Sigmoid colon (tissue), 7 donors: ENCODE measurements around the gene YDJC. TPM values are rescaled to one million over a fixed set of nuclear protein-coding genes. Genes with fewer than 3 reads are reported as not detected.

Source experiments
- DNase-seq: peaks from one replicate; pipeline ENCODE4 v3.0.0-alpha.2; 2019
- H3K27ac ChIP-seq, 4 donors: fragments of 200-600 bp; sonication (generic); one replicate each; pipeline ENCODE4 v1.5.1; 2016 to 2019; ENCODE audit warnings: mild to moderate bottlenecking in 1 of 4
- H3K27me3 ChIP-seq, 3 donors: fragments of 200-600 bp; sonication (generic); one replicate each; pipeline ENCODE4 v1.5.1; 2019; ENCODE audit warnings: mild to moderate bottlenecking in 1 of 3
- H3K36me3 ChIP-seq, 4 donors: fragments of 200-600 bp; sonication (generic); one replicate each; pipeline ENCODE4 v1.5.1; 2016 to 2019
- H3K4me1 ChIP-seq, 4 donors: fragments of 200-600 bp; sonication (generic); one replicate each; pipeline ENCODE4 v1.5.1; 2017 to 2019
- H3K4me3 ChIP-seq, 4 donors: fragments of 200-600 bp; sonication (generic); one replicate each; pipeline ENCODE4 v1.5.1; 2017 to 2019; ENCODE audit warnings: mild to moderate bottlenecking in 2 of 4, moderate library complexity in 1 of 4
- H3K9me3 ChIP-seq, 4 donors: fragments of 200-600 bp in 3 of 4; sonication (generic) in 3 of 4; one replicate each; pipeline versions ENCODE4 v1.5.1 to v1.6.1; 2013 to 2019
- EP300 ChIP-seq, 4 donors: sonication (generic); formaldehyde crosslinking; IDR thresholded peaks; one replicate each; pipeline ENCODE4 v1.6.1; 2017; ENCODE audit warnings: antibody characterized with exemption in 4 of 4
- POLR2A ChIP-seq, 2 donors: fragments of 450-650 bp; IDR thresholded peaks; one replicate each; pipeline ENCODE4 v1.6.1; 2016; ENCODE audit warnings: antibody characterized with exemption in 2 of 2, mild to moderate bottlenecking in 2 of 2, moderate library complexity in 2 of 2
- POLR2AphosphoS5 ChIP-seq, 4 donors: sonication (generic); formaldehyde crosslinking; IDR thresholded peaks; one replicate each; pipeline ENCODE4 v1.6.1; 2017; ENCODE audit warnings: antibody characterized with exemption in 4 of 4
- WGBS, 2 donors: extraction: QIAGEN DNeasy Blood & Tissue Kit; methylation state at CpG; one replicate each; pipeline ENCODE4 v1.1.7; 2013; 5-methylcytosine and 5-hydroxymethylcytosine counted together
- intact Hi-C: fragments of 100-400 bp; cut with DNase I; formaldehyde crosslinking; loops from one replicate; pipeline ENCODE4 v1.15.1; 2023
- polyA plus RNA-seq, 3 donors: library from polyadenylated mRNA; stranded (reverse); fragments of 200-250 nt; gene quantifications; one replicate each; pipeline ENCODE4 v1.2.3, GENCODE V29; 2013
- total RNA-seq, 4 donors: library from RNA; depleted of rRNA; stranded (reverse); fragments of >200 nt; gene quantifications; one replicate each; pipeline ENCODE4 v1.1.0, GENCODE V29; 2016
- TF ChIP-seq, protein P1 (sequence below), 4 experiments: fragments of 450-650 bp in 3 of 4; fragments of 200-600 bp in 1 of 4; IDR thresholded peaks; one replicate each; pipeline ENCODE4 v1.5.1; 2016 to 2019; ENCODE audit warnings: antibody characterized with exemption in 4 of 4, mild to moderate bottlenecking in 3 of 4, moderate library complexity in 2 of 4
- donor health status: healthy with polysubstance abuse.
- donor health status: Bipolar disorder and iron deficiency.
- donor health status: healthy.

Gene YDJC
- total and polyA plus RNA-seq, 7 donors = 8.3 to 36.5 (median 16.3) TPM

DNA sequence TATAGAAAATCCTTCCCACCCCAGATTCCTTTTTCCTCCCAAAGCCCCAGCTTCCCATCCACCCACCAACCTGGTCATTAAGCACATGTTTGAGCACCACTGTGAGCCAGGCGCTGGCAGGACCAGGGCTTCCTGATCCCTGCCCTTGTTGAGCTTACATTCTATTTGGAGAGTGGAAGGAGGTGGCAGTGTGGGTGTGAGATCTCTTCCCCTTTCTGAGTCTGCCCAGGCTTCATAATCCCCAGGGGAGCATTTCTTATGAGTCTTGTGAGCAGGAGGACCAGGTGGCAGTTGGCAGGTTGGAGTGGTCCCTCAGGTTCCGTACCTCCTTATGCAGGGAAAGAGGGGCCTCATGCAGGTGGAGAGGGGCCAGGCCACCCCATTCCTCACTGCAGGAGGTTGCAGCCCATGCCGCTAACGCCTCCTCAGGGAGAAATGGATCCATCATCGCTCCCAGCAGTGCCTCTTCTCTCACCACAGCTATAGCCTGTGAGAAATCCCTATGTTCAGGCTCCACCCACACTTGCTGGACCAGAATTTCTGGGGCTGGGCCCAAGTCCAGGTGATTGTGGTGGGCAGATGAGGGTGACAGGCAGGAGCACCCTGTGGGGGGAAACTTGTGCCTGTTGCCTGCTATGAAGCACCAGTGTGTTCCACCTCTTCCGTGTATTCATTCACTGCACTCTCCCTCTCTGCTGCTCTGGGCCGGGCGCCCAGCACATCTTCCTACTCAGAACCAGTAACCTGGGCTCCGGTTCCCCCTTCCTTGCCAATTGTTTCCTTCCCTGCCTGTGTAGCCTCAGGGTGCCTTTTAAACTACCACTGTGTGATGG is 38.8 kb downstream of the YDJC start:
- H3K9me3 ChIP-seq = no peaks in the 10 kb centered on the region
- H3K4me3 ChIP-seq = no peak overlapping the region
- H3K36me3 ChIP-seq = peaks cover 5 to 37% (median 18%) of the 10 kb centered on the region in 4 donors
- 88 to 89% methylated on average over 9 of the region's 9 CpGs for WGBS, 2 donors
- no peaks in the 10 kb centered on the region for H3K27me3 ChIP-seq
- H3K4me1 ChIP-seq = peaks cover 0 to 65% (median 44%) of the 10 kb centered on the region in 4 donors
- DNase-seq = no peak
- TF ChIP-seq POLR2AphosphoS5 (IDR thresholded peaks at IDR 0.05) (no peak), EP300 (IDR thresholded peaks at IDR 0.05) (no peak), POLR2A (IDR thresholded peaks at IDR 0.05) (no peak)
- TF ChIP-seq, protein P1, sequence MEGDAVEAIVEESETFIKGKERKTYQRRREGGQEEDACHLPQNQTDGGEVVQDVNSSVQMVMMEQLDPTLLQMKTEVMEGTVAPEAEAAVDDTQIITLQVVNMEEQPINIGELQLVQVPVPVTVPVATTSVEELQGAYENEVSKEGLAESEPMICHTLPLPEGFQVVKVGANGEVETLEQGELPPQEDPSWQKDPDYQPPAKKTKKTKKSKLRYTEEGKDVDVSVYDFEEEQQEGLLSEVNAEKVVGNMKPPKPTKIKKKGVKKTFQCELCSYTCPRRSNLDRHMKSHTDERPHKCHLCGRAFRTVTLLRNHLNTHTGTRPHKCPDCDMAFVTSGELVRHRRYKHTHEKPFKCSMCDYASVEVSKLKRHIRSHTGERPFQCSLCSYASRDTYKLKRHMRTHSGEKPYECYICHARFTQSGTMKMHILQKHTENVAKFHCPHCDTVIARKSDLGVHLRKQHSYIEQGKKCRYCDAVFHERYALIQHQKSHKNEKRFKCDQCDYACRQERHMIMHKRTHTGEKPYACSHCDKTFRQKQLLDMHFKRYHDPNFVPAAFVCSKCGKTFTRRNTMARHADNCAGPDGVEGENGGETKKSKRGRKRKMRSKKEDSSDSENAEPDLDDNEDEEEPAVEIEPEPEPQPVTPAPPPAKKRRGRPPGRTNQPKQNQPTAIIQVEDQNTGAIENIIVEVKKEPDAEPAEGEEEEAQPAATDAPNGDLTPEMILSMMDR (IDR thresholded peaks at IDR 0.05) = no peak
- no peak overlapping the region for H3K27ac ChIP-seq
- intact Hi-C loops = no loop called here

DNA sequence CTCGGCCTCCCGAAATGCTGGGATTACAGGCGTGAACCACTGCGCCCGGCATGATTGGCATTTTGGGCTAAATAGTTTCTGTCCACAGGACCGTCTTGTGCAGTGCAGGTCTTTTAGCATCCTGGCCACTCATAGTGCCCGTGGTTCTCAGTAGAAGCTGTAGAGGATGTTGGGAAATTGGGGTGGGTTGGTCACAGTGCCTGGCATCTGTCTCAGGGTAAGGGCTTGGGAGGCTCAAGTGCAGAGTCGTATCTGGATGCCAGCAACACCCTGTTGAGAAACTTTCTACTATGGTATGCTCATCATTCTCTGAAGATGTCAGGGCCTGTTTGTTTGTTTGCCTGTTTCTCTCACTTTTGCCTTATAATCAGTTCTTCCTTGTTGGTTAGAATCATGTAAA is 40.4 kb downstream of the YDJC start:
- H3K4me3 ChIP-seq = no peak overlapping the region
- WGBS, 2 donors = 92 to 94% methylated on average over 8 of the region's 8 CpGs
- no peaks in the 10 kb centered on the region for H3K9me3 ChIP-seq
- TF ChIP-seq, protein P1 (IDR thresholded peaks at IDR 0.05) = no peak
- TF ChIP-seq EP300 (IDR thresholded peaks at IDR 0.05) = no peak
- TF ChIP-seq POLR2A (IDR thresholded peaks at IDR 0.05) = no peak
- no peak for TF ChIP-seq POLR2AphosphoS5 (IDR thresholded peaks at IDR 0.05)
- peaks cover 5 to 20% (median 17%) of the 10 kb centered on the region in 4 donors for H3K36me3 ChIP-seq
- intact Hi-C loops = no loop called here
- DNase-seq = no peak
- no peak overlapping the region for H3K27ac ChIP-seq
- H3K27me3 ChIP-seq = no peaks in the 10 kb centered on the region
- peaks cover 0 to 57% (median 43%) of the 10 kb centered on the region in 4 donors for H3K4me1 ChIP-seq

DNA sequence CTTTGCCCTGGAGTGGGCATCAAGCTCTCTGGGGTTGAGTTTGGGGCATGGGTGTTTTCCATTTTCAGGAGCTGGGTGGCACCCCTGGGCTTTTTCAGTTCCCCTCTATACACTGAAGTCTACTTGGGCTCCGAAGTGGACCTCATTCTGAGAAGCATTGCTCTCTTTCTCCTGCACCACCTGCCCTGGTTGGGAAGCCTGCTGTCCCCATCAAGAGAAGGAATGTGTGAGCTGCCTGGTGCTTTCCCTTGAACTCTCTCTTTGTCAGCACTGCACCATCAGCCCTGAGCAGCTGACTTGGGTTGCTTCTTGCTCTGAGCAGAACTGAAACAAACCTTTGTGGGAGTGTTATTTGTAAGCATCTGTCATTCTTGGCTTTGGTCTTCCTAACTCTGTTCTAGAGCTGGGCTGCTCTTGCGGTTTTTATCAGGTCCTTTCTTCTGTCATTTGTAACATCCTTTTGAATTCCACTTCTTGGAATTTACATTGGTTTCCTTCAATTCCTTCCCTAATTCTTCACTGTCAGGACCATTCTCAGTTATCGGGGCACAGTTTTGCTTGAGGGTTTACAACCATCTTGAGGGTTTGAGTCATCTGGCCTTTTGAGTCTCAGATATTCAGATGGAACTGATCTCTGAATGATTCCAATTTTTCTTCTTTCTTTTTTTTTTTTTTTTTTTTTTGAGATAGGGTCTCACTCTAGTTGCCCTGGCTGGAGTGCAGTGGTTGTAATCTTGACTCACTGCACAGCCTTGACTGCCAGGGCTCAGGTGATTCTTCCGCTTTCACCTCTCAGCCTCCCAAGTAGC is 41.8 kb downstream of the YDJC start:
- TF ChIP-seq EP300 (IDR thresholded peaks at IDR 0.05) = no peak
- no peak for TF ChIP-seq POLR2AphosphoS5 (IDR thresholded peaks at IDR 0.05)
- TF ChIP-seq, protein P1 (IDR thresholded peaks at IDR 0.05) = no peak
- TF ChIP-seq POLR2A (IDR thresholded peaks at IDR 0.05) = no peak
- Histone ChIP-seq H3K9me3 (no peaks in the 10 kb centered on the region), H3K4me1 (peaks cover 0 to 57% (median 44%) of the 10 kb centered on the region in 4 donors), H3K36me3 (peaks cover 0 to 6% (median 3%) of the 10 kb centered on the region in 4 donors), H3K27ac (peak overlapping the region in 1 of 4 donors; percentile 34), H3K4me3 (no peak overlapping the region), H3K27me3 (no peaks in the 10 kb centered on the region)
- intact Hi-C loops = no loop called here
- 62 to 82% methylated on average over 4 of the region's 4 CpGs for WGBS, 2 donors
- no peak for DNase-seq

DNA sequence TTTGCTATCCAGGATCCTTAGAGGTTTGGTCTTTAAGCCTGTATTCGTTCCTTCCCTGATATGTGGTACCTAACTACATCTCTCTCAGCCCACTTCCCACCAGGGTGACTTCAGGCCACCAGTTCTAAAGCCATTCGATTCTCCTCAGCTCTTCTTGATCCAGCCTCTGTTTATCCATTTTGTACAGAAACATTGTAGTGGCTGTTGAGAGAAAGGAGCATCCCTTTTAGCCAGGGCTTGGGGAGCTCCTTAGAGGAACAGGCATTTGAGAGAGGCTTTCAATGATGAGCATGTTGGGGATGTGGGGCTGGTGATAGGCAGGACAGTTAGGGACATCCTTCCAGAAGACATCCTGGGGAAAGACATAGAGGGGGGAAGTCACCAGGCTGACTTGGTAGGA is 44.4 kb downstream of the YDJC start:
- intact Hi-C loops = no loop called here
- Histone ChIP-seq H3K36me3 (no peaks in the 10 kb centered on the region), H3K4me1 (peaks cover 0 to 45% (median 38%) of the 10 kb centered on the region in 4 donors), H3K9me3 (no peaks in the 10 kb centered on the region), H3K4me3 (no peak overlapping the region), H3K27ac (no peak overlapping the region), H3K27me3 (no peaks in the 10 kb centered on the region)
- DNase-seq = no peak
- TF ChIP-seq POLR2AphosphoS5 (IDR thresholded peaks at IDR 0.05) (no peak), POLR2A (IDR thresholded peaks at IDR 0.05) (no peak), EP300 (IDR thresholded peaks at IDR 0.05) (no peak)
- TF ChIP-seq, protein P1 (IDR thresholded peaks at IDR 0.05) = no peak
- 83 to 93% methylated on average over 2 of the region's 2 CpGs for WGBS, 2 donors
